Measurements from ENCODE around the gene SERPINB10. TPM values are rescaled to one million over a fixed set of nuclear protein-coding genes. Genes with fewer than 3 reads are reported as not detected.

Gene SERPINB10
- polyA plus RNA-seq, 12 donors: 0.09 to 5.2 (median 0.58) TPM; not detected in 6

- no peak for DNase-seq
These were observed 73.2 kb downstream of the SERPINB10 start for GRCh38 chr18:63980896-63981460.

GRCh38 chr18:63981719-63982118, 74.0 kb downstream of the SERPINB10 start:
- no peak for DNase-seq

- no peak for DNase-seq
These were observed 74.6 kb downstream of the SERPINB10 start for GRCh38 chr18:63982361-63982760.

Other genes with a start within 250 kb of the SERPINB10 start
- gene SERPINB3, start 246.1 kb upstream of the SERPINB10 start, polyA plus RNA-seq (ENCODE audit: insufficient read length in 12 of 12): 1 to 10 TPM in 3 of 12 donors, under 1 TPM in 1, not detected in 8; 0.11 to 4.2 (median 1.9) TPM
- not detected for gene SERPINB11, start 205.0 kb upstream of the SERPINB10 start, polyA plus RNA-seq (ENCODE audit: insufficient read length in 12 of 12)
- 10 to 100 TPM in 3 of 12 donors, under 1 TPM in 2, not detected in 7; 0.20 to 48.1 (median 14.2) TPM for gene SERPINB7, start 132.5 kb upstream of the SERPINB10 start, polyA plus RNA-seq (ENCODE audit: insufficient read length in 12 of 12)
- 100 to 1,000 TPM in 1 of 12 donors, 10 to 100 TPM in 2, 1 to 10 TPM in 1, under 1 TPM in 5, not detected in 3; 0.11 to 146 (median 0.33) TPM for gene SERPINB2, start 20.3 kb upstream of the SERPINB10 start, polyA plus RNA-seq (ENCODE audit: insufficient read length in 12 of 12)
- gene HMSD, start 41.3 kb downstream of the SERPINB10 start, polyA plus RNA-seq (ENCODE audit: insufficient read length in 12 of 12): 1 to 10 TPM in 2 of 12 donors, under 1 TPM in 2, not detected in 8; 0.31 to 3.4 (median 0.90) TPM
- 10 to 100 TPM in 1 of 12 donors, 1 to 10 TPM in 9, not detected in 2; 1.4 to 10.4 (median 1.7) TPM for gene SERPINB8, start 62.1 kb downstream of the SERPINB10 start, polyA plus RNA-seq (ENCODE audit: insufficient read length in 12 of 12)
- gene LINC00305, start 241.1 kb downstream of the SERPINB10 start, polyA plus RNA-seq (ENCODE audit: insufficient read length in 12 of 12): not detected